GM12865 (cell line): ENCODE measurements around the gene PANX1.

Source experiments
- DNase-seq: peaks from one replicate; pipeline ENCODE4 v3.0.0; 2010; ENCODE audit warnings: low read depth
- H3K4me3 ChIP-seq: 2 replicates; pipeline ENCODE4 v1.5.1; 2011; ENCODE audit warnings: mild to moderate bottlenecking, low read depth, low read length, control low read depth
- TF ChIP-seq, protein P1 (sequence below): IDR thresholded peaks from 2 replicates; pipeline ENCODE4 v1.5.1; 2011; ENCODE audit warnings: low read length, control low read depth, low read depth, inconsistent platforms; ENCODE audit not compliant: insufficient read depth; ENCODE audit errors: missing control alignments

Gene PANX1

GRCh38 chr11:94217705-94218104 is 89.1 kb downstream of the PANX1 start:
- no peak for DNase-seq
- TF ChIP-seq, protein P1, sequence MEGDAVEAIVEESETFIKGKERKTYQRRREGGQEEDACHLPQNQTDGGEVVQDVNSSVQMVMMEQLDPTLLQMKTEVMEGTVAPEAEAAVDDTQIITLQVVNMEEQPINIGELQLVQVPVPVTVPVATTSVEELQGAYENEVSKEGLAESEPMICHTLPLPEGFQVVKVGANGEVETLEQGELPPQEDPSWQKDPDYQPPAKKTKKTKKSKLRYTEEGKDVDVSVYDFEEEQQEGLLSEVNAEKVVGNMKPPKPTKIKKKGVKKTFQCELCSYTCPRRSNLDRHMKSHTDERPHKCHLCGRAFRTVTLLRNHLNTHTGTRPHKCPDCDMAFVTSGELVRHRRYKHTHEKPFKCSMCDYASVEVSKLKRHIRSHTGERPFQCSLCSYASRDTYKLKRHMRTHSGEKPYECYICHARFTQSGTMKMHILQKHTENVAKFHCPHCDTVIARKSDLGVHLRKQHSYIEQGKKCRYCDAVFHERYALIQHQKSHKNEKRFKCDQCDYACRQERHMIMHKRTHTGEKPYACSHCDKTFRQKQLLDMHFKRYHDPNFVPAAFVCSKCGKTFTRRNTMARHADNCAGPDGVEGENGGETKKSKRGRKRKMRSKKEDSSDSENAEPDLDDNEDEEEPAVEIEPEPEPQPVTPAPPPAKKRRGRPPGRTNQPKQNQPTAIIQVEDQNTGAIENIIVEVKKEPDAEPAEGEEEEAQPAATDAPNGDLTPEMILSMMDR, result no peak
- no peak overlapping the region for H3K4me3 ChIP-seq

- no peak overlapping the region for H3K4me3 ChIP-seq
- DNase-seq, result no peak
- TF ChIP-seq, protein P1, result no peak
Observed at GRCh38 chr11:94218372-94218771, 89.7 kb downstream of the PANX1 start.

DNA sequence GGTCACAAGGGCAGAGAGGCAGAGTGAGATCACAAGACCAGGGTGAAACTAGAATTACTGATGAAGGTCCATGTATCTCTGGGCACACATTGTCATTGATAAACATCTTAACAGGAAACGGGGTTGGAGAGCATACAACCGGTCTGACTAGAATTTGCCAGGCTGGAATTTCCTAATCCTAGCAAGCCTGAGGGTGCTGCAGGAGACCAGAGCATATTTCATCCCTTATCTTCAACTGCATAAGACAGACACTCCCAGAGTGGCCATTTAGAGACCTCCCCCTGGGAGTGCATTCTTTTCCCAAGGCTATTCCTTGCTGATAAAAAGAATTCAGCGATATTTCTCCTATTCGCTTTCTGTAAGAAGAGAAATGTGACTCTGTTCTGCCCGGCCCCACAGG is 91.1 kb downstream of the PANX1 start:
- DNase-seq, result no peak
- TF ChIP-seq, protein P1, result no peak

DNA sequence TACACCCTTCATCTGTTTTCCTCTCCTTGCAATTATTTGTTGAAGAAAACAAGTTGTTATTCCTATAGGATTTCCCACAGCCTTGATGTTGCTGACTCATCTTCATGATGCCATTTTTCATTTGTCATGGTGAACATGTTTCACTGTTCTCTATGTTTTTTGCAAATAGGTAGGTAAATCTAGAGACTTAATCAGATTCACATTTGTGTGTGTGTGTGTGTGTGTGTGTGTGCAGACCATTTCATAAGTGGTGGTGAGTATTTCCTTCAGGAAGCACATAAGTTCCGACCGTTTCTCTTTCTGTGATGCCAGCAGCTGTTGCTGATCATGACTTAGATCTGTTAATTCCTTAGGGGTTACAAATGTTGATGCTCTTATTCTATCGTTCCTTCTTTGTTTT is 95.4 kb downstream of the PANX1 start:
- DNase-seq, result no peak
- TF ChIP-seq, protein P1, result no peak

More for the DNA sequence above, 91.1 kb downstream of the PANX1 start:
- H3K4me3 ChIP-seq, result no peak overlapping the region

More for the DNA sequence above, 95.4 kb downstream of the PANX1 start:
- H3K4me3 ChIP-seq, result no peak overlapping the region
